Heart left ventricle (tissue), 13 donors: ENCODE measurements around the gene WWOX.

ENCODE experiments used
- POLR2A ChIP-seq, 2 donors: fragments of 450-650 bp; IDR thresholded peaks; one replicate each; pipeline ENCODE4 v1.6.1; 2017; ENCODE audit warnings: antibody characterized with exemption in 2 of 2, mild to moderate bottlenecking in 2 of 2, moderate library complexity in 2 of 2
- TF ChIP-seq, protein P1 (sequence below), 12 donors: fragments of 200-600 bp; sonication (generic) in 4 of 12; IDR thresholded peaks; one replicate each; pipeline versions ENCODE4 v1.5.0 to v1.8.0; 2018 to 2022; ENCODE audit warnings: antibody characterized with exemption in 12 of 12, mild to moderate bottlenecking in 5 of 12
- donor health status: ischemic (EF 13 %, LVEDD 7.1; RV severe dilation, severe dysfunction).
- donor health status: DM: no; HTN: yes; CAD: no.
- donor health status: DM: no; HTN: no; CAD: no.
- donor health status: ischemic (EF 25% LVEDD 6.9; RV normal size, moderate dysfunction).
- donor health status: ischemic (EF 25% LVEDD 5.7; RV mildly dilated, moderate dysfunction).
- donor health status: ischemic (EF 35%, LVEDD 5.7; RV mildly dilated, moderate dysfunction).
- donor health status: nonischemic (EF 11% LVEDD 7.7; RV severe dilation, severe dysfunction).
- donor health status: DM: yes; HTN: yes; CAD: no.
- donor health status: PGD.
- donor health status: ischemic (EF 29% LVEDD 5.4; RV normal size, mild dysfunction).
- donor health status: nonischemic (EF 23%, LVEDD 6.1; RV moderate dilation, normal function).

DNA sequence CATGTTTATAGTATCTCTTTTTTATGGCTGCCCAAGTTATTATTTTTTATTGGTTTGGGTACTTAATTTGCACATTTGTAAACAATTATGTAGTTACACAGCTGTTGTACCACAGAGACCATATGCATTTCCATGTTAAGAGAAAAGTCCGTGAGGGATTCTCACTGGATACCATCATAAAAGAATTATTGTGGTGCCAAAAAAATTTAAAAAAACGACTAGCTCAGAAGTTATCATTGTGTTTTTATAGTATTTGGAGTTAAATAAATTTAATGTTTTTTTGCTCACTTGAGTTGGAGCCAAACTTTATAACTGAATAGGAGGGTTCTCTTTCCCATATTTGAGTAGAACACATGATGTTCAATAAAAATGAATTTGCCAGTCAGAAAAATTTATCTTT lies 618.7 kb downstream of the WWOX start:
- TF ChIP-seq, protein P1, sequence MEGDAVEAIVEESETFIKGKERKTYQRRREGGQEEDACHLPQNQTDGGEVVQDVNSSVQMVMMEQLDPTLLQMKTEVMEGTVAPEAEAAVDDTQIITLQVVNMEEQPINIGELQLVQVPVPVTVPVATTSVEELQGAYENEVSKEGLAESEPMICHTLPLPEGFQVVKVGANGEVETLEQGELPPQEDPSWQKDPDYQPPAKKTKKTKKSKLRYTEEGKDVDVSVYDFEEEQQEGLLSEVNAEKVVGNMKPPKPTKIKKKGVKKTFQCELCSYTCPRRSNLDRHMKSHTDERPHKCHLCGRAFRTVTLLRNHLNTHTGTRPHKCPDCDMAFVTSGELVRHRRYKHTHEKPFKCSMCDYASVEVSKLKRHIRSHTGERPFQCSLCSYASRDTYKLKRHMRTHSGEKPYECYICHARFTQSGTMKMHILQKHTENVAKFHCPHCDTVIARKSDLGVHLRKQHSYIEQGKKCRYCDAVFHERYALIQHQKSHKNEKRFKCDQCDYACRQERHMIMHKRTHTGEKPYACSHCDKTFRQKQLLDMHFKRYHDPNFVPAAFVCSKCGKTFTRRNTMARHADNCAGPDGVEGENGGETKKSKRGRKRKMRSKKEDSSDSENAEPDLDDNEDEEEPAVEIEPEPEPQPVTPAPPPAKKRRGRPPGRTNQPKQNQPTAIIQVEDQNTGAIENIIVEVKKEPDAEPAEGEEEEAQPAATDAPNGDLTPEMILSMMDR (IDR thresholded peaks at IDR 0.05), result no peak
- no peak for TF ChIP-seq POLR2A (IDR thresholded peaks at IDR 0.05)
